Smooth muscle cell of the brain vasculature (primary cell): ENCODE measurements around the gene ZNF14.
A peak's percentile ranks its signal among the peaks of the same experiment; 100 is the strongest.
"Not testable (repeated sequence)": the region's sequence is repeated elsewhere in the genome, so short reads cannot be mapped to it uniquely, and the experiment has no call there.

Experiments used
- DNase-seq: peaks from one replicate; pipeline ENCODE4 v3.0.0-alpha.2; 2012; ENCODE audit warnings: low read depth, low spot score

Gene ZNF14

DNA sequence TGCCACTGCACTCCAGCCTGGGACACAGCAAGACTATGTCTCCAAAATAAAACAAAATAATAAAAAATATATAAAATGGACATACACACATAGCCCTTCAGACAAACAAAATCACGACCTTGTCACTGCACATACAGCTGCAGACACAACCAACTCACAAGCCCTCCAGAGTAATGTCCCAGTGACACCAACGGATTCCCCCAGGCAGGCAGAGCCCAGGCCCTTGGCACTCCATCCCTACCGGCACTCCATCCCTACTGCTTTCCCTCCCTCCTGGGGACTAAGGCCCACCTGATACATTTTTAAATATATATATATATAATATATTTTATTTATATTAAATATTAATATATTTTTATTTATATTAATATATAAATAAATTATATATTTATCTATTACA, 45.8 kb downstream of the ZNF14 start:
- no peak for DNase-seq

DNA sequence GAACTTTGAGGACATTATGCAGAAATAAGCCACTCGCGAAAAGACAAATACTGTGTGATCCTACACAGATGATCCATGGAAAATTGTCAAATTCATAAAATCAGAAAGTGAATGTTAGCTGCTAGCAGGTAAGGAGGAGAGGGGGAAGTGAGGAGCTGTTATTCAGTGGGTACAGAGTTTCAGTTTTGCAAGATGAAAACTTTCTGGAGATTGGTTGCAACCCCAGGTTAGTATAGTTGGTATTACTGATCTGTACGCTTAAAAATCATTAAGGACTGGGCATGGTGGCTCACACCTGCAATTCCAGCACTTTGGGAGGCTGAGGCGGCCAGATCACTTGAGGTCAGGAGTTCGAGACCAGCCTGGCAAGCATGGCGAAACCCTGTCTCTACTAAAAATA, 46.3 kb downstream of the ZNF14 start:
- no peak for DNase-seq

DNA sequence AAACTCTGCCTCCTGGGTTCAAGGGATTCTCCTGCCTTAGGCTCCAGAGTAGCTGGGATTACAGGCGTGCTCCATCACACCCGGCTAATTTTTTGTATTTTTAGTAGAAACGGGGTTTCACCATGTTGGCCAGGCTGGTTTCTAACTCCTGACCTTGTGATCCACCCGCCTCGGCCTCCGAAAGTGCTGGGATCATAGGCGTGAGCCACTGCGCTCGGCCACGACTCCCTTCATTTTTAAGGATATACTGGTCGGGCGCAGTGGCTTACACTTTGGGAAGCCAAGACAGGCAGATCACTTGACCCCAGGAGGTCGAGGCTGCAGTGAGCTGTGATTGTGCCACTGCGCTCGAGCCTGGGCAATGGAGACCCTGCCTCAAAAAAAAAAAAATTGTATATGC, 46.8 kb downstream of the ZNF14 start:
- DNase-seq: not testable (repeated sequence)

DNA sequence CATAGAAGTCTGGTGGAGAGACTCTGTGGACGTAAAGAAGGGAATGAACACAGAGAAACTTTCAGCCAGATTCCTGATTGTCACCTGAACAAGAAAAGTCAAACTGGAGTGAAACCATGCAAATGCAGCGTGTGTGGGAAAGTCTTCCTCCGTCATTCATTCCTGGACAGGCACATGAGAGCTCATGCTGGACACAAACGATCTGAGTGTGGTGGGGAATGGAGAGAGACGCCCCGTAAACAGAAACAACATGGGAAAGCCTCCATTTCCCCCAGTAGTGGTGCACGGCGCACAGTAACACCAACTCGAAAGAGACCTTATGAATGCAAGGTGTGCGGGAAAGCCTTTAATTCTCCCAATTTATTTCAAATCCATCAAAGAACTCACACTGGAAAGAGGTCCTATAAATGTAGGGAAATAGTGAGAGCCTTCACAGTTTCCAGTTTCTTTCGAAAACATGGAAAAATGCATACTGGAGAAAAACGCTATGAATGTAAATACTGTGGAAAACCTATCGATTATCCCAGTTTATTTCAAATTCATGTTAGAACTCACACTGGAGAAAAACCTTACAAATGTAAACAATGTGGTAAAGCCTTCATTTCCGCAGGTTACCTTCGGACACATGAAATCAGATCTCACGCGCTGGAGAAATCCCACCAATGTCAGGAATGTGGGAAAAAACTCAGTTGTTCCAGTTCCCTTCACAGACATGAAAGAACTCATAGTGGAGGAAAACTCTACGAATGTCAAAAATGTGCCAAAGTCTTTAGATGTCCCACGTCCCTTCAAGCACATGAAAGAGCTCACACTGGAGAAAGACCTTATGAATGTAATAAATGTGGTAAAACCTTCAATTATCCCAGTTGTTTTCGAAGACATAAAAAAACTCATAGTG, 53.5 kb downstream of the ZNF14 start:
- DNase-seq: no peak

DNA sequence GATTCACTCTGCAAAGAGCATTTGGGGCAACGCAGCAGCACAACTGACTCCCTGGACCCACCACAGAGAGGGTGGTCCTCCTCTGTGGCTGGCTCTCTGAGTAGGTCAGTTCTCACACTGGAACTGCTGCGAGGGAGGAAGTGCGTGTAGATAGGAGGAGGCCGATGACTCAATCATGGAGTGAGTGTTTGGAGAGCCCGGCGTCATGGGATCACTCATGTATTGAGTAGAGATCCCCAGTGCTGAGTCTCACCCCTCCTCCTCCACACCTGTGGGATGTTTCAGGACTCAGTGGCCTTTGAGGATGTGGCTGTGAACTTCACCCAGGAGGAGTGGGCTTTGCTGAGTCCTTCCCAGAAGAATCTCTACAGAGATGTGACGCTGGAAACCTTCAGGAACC, 55.3 kb downstream of the ZNF14 start:
- no peak for DNase-seq

DNA sequence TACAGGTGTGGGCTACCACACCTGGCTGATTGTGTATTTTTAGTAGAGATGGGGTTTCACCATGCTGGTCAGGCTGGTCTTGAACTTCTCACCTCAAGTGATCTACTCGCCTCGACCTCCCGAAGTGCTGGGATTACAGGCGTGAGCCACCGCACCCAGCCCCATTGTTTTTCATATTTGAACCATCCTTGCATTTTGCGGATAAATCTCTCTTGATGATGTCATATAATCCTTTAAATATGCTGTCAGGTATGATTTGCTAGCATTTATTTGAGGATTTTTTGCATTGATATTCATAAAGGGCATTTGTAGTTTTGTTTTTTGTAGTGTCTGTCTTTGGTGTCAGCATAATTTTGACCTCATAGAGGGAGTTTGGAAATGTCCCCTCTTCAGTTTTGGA, 58.6 kb downstream of the ZNF14 start:
- no peak for DNase-seq

DNA sequence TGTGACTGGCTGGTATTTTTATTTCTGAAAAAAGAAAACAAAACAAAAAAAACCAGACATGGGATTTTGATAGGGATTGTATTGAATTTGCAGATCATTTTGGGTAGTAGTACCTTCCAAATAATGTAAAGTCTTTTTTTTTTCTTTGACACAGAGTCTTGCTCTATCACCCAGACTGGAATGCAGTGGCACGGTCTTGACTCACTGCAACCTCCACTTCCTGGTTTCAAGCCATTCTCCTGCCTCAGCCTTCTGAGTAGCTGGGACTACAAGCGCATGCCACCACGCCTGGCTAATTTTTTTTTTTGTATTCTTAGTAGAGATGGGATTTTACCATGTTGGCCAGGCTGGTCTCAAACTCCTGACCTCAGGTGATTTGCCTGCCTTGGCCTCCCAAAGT, 60.1 kb downstream of the ZNF14 start:
- DNase-seq: no peak

DNA sequence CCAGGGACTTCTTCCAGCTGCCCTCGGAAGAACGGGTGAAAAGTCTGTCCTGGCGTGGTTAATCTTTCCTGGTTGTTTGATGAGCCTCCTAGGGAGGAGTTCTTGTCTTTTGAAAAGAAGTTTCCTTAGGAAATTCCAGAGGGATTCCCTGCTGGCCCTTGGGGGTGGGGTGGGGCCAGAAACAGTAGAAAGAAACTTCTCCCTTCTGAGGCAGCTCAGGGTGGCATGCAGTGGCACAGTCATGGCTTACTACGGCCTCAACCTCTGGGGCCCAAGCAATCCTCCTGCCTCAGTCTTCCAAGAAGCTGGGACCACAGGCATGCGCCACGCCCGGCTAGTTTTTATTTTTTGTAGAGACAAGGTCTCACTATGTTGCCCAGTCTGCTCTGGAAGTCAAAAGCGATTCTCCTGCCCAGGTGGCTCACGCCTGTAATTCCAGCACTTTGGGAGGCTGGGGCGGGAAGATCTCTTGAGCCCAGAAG, 62.8 kb downstream of the ZNF14 start:
- no peak for DNase-seq

DNA sequence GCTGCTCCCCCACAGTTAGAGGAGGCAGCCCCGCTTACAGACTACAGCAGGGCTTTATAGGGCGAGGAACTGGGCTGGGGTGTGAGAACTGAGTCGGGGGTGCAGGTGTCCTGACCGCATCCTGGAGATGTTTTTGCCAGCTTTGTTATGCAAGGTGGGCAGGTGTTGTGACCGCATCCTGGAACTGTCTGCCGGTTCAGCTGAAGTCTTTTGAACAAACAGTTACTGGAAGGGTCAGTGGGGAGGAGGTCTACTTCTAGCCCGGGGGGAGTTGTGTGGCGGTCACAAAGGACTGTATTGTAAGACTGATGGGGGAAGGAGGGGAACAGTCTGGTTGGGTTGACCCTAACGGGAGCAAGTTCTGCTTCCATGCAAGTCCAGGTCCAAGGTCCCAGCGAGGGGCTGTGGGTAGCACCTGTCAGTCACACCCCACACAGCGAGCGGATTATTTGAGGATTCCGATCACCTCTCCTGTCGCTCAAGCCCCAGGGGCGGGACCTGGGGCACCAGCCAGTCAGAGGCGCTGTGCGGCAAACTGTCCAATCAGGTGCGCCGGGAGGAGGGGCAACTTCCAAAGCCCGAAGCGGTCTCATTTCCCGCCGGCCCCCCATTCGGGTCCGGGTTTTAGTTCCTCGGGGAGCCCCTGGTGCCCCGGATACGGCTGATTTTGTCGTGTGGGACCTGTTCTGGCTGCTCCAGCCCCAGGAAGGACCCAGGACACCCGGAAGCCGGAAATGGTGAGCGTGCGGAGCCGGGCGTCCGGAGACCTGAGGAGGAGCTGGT, 64.5 kb downstream of the ZNF14 start, which contains the start of gene ZNF101:
Gene ZNF101 (plus strand): TSS at position 610 of the 783 bp plus-strand sequence. CDS start 125 bp downstream, at position 735.
- DNase-seq: peak; percentile 62

DNA sequence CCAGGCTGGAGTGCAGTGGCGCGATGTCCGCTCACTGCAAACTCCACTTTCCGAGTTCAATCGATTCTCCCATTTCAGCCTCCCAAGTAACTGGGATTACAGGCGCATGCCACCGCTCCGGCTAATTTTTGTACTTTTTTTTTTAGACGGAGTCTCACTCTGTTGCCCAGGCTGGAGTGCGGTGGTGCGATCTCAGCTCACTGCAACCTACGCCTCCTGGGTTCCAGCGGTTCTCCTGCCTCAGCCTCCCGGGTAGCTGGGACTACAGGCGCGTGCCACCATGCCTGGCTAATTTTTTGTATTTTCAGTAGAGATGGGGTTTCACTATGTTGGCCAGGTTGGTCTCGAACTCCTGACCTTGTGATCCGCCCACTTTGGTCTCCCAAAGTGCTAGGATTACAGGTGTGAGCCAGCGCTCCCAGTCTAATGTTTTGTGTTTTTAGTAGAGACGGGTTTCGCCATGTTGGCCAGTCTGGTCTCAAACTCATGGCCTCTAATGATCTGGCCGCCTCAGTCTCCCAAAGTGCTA, 67.4 kb downstream of the ZNF14 start:
- DNase-seq: not testable (repeated sequence)

DNA sequence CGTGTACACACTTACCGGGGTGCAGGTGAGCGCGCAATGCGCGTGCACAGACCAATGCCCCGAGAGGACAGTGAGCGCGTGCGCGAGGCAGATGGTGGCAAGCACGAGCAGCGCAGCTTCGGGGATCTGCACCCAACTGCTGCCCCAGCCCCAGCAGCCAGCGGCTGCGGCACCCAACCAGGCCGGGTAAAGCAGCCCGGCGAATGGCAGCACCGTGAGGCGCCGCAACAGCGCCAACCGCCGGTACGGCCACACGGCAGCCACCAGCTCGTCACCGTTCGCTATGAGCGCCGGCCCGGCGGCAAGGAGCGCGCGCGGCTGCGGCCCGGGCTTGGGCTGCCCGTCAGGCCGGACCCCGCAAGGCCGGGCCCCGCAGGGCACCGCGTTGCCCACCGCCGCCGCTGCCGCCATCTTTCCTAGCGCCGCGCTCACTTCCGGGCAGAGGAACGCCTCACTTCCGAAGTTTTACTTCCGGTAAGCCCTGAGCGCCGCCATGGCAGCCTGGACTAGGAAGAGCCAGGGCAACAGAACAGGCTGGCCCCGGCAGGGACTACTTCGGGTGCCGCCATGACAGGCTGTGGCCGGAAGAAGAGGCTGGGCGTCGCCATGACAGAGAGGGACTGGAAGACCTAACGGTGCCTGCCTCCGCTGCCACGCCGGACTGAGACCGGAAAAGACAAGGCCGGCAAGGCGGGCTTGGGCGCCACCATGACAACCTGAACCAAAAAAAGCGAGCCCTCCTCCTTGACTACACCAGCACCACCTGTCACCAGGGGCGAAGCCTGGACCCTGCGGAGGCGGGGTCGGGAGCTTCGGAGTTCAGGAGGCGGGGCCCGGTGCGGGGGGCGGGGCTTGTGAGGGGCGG, 69.4 kb downstream of the ZNF14 start, which contains the start of gene ATP13A1:
Gene ATP13A1 (minus strand): TSS at position 421 of the 865 bp plus-strand sequence. CDS start 10 bp downstream, at position 411.
- DNase-seq: peak; percentile 91

DNA sequence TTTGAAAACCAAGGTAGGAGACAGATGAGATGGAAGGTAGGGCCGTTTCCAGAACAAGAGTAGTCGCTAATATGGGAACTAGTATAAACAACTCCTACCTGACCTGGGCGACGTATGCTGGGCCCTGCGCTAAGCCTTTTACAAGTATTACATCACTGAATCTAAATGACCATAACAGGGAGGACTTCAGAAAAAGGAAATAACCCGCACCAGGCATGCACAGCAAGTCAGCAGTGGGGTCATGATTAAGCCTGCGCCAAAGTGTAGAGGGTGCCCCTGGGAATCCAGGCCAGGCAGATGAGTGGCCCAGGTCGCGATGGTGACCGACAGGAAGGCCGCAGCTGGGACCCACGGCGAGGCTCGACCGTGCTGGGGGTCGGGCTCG, 70.0 kb downstream of the ZNF14 start:
- no peak for DNase-seq

DNA sequence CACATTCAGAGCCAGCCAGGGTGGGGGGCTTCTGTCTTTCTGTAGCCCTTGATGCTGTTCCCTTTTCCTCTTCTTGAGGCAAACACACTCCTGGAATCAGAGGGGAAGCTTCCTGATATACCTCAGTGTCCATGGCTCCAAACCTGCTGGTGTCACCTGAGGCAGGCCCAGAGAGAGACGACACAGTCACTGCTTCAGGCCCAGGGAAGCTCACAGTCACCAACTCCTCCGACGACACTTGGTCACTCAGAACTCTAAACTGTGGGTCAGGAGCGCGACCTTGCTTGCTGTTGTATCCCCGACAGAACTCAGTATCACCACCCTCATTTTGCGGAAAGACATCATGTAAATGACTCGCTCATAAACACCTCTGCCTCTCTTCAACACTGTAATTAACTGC, 70.6 kb downstream of the ZNF14 start:
- DNase-seq: no peak

DNA sequence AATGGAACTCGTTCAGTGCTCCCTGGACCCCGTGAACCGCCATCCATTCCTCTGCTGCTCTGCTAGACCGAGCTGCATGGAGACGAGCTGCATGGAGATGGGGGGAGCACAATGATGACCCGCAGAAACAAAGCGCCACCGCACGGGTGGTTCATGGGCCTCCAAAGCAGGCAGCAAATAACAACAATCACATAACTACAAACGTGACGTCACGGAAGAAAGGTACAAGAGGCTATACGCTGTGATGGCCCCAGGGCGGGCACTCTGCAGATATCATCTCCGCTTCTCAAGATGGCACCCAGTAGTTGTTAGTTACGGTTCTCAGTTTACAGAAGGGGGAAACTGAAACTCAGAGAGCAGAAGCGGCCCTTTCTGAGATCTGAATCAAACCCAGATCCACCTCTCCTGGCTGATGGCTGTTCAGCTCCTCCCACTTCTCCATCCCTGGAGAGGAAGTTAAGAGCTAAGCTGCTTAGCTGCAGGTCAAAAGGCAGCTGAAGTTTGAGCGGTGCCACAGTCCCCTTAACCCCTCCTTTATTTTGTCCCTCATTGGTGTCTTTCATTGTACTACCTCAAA, 71.1 kb downstream of the ZNF14 start:
- DNase-seq: no peak

DNA sequence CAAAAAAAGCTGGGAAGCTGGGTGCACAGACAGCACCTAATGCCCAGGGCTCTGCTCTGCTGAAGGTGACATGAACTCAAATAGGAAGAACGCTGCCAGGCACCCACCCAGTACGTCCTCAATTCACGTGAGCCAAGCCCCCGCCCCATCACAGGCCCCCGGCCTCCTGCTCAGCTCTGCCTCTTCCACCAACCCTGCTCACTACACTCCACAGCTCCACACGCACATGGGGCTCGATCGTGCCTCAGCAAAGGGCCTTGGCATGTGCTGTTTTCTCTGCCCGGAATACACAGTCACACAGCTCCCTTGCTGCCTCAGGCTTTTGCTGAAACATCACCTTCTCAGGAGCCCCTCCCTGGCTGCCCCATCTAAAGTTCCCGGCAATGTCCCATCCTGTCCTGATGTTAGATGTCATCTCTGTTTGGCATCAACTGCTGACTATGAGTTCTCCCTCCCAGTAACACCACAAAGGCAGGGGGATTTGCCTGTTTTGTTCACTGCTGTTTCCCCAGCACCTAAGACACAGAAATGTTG, 71.7 kb downstream of the ZNF14 start:
- no peak for DNase-seq
